Natural killer cell (primary cell): ENCODE results near the gene KDM4B. TPM values are rescaled to one million over a fixed set of nuclear protein-coding genes. Genes with fewer than 3 reads are reported as not detected.

Source experiments
- ATAC-seq, 3 donors: fragments of 150-1000 bp in 2 of 3; fragments of 200-7000 bp in 1 of 3; cut with Tn5 transposase; 1 replicate in 1 of 3; 2 replicates in 2 of 3; pipeline ENCODE4 v1.10.0; 2021; ENCODE audit warnings: mild to moderate bottlenecking in 2 of 3, moderate library complexity in 2 of 3
- DNase-seq, 2 donors: peaks; one replicate each; pipeline versions ENCODE4 v3.0.0 to v3.0.0-alpha.2; 2013 to 2021; ENCODE audit warnings: mixed read lengths in 1 of 2
- H3K27ac ChIP-seq: one replicate; pipeline ENCODE4 v1.5.1; 2013; ENCODE audit warnings: mild to moderate bottlenecking, low read length
- H3K27me3 ChIP-seq: one replicate; pipeline ENCODE4 v1.6.1; 2013; ENCODE audit warnings: low read length; ENCODE audit not compliant: control insufficient read depth, insufficient read depth
- H3K36me3 ChIP-seq: one replicate; pipeline ENCODE4 v1.6.1; 2013; ENCODE audit warnings: low read length; ENCODE audit not compliant: control insufficient read depth, insufficient read depth
- H3K4me1 ChIP-seq: one replicate; pipeline ENCODE4 v1.6.1; 2013; ENCODE audit warnings: low read length; ENCODE audit not compliant: control insufficient read depth, insufficient read depth
- H3K4me3 ChIP-seq: one replicate; pipeline ENCODE4 v1.5.1; 2013; ENCODE audit warnings: low read length
- H3K9me3 ChIP-seq: one replicate; pipeline ENCODE4 v1.6.1; 2013; ENCODE audit warnings: low read length; ENCODE audit not compliant: control insufficient read depth, insufficient read depth
- H3K27ac Mint-ChIP-seq, 2 donors: one replicate each; pipeline ENCODE4 v1.8.0; 2022; ENCODE audit warnings: mild to moderate bottlenecking in 2 of 2, mixed read lengths in 2 of 2, moderate library complexity in 1 of 2
- H3K27me3 Mint-ChIP-seq, 2 donors: one replicate each; pipeline ENCODE4 v1.8.0; 2022; ENCODE audit warnings: low read depth in 2 of 2, mixed read lengths in 2 of 2
- H3K36me3 Mint-ChIP-seq: one replicate; pipeline ENCODE4 v1.8.0; 2022; ENCODE audit warnings: mixed read lengths
- H3K4me1 Mint-ChIP-seq, 2 donors: one replicate each; pipeline ENCODE4 v1.8.0; 2022; ENCODE audit warnings: mixed read lengths in 2 of 2
- H3K4me3 Mint-ChIP-seq: one replicate; pipeline ENCODE4 v1.8.0; 2022; ENCODE audit warnings: mild to moderate bottlenecking, moderate library complexity, mixed read lengths
- H3K9me3 Mint-ChIP-seq, 2 donors: one replicate each; pipeline ENCODE4 v1.8.0; 2022; ENCODE audit warnings: mixed read lengths in 2 of 2
- WGBS: methylation state at CpG from one replicate; pipeline ENCODE4 v1.1.7; 2013; ENCODE audit warnings: missing lambda C conversion rate; ENCODE audit not compliant: insufficient coverage; 5-methylcytosine and 5-hydroxymethylcytosine counted together
- intact Hi-C: fragments of 100-400 bp; cut with micrococcal nuclease; formaldehyde crosslinking; loops from one replicate; pipeline ENCODE4 v1.14.2; 2022
- total RNA-seq, 4 donors: library from RNA; stranded (reverse); fragments of 120-200 nt in 1 of 4; gene quantifications; one replicate each; pipeline versions ENCODE4 v1.2.3 to v1.2.4, GENCODE V29; 2013 to 2022
- TF ChIP-seq, protein P1 (sequence below): fragments of 200-600 bp; IDR thresholded peaks from one replicate; pipeline ENCODE4 v1.8.0; 2022; ENCODE audit warnings: antibody characterized with exemption

KDM4B gene
- total RNA-seq, 3 donors from 2014 or later (not counting 1 experiment from before 2014, with no cell fraction given), result 68.0 to 73.5 (median 68.1) TPM

DNA sequence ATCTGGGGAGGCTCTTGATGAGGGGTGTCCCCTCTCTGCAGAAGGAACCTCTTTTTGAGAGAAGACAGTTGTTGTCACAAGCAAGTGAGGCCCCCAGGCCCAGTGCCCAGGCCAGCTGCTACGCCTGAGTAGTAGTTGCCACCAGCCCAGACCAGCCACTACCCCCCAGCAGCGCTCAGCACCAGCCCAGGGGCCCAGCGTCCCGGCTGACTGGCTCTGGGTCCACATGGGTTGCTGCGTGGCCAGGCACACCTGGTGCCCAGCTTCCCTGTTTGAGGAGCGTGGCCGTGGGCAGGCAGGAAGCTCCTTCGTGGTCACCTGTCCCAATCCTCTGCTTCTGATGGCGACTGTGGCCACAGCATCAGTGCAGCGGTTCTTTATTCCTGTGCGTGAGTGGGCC is 84.7 kb downstream of the KDM4B start:
- H3K36me3 Mint-ChIP-seq, result no peaks in the 10 kb centered on the region
- DNase-seq (no peak), ATAC-seq (no peak)
- intact Hi-C loops, result no loop called here
- no peaks in the 10 kb centered on the region for H3K27me3 Mint-ChIP-seq
- no peak overlapping the region for H3K27ac Mint-ChIP-seq
- peaks cover 0 to 4% of the 10 kb centered on the region in 2 donors for H3K4me1 Mint-ChIP-seq
- H3K4me1 ChIP-seq, result peaks cover 13% of the 10 kb centered on the region
- H3K27ac ChIP-seq, result no peak overlapping the region
- H3K4me3 Mint-ChIP-seq, result no peak overlapping the region
- H3K9me3 ChIP-seq, result no peaks in the 10 kb centered on the region
- peaks cover 17% of the 10 kb centered on the region for H3K36me3 ChIP-seq
- 75% methylated on average over 11 of the region's 11 CpGs for WGBS
- no peaks in the 10 kb centered on the region for H3K9me3 Mint-ChIP-seq
- H3K27me3 ChIP-seq, result no peaks in the 10 kb centered on the region
- H3K4me3 ChIP-seq, result no peak overlapping the region
- TF ChIP-seq, protein P1, sequence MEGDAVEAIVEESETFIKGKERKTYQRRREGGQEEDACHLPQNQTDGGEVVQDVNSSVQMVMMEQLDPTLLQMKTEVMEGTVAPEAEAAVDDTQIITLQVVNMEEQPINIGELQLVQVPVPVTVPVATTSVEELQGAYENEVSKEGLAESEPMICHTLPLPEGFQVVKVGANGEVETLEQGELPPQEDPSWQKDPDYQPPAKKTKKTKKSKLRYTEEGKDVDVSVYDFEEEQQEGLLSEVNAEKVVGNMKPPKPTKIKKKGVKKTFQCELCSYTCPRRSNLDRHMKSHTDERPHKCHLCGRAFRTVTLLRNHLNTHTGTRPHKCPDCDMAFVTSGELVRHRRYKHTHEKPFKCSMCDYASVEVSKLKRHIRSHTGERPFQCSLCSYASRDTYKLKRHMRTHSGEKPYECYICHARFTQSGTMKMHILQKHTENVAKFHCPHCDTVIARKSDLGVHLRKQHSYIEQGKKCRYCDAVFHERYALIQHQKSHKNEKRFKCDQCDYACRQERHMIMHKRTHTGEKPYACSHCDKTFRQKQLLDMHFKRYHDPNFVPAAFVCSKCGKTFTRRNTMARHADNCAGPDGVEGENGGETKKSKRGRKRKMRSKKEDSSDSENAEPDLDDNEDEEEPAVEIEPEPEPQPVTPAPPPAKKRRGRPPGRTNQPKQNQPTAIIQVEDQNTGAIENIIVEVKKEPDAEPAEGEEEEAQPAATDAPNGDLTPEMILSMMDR, result no peak

DNA sequence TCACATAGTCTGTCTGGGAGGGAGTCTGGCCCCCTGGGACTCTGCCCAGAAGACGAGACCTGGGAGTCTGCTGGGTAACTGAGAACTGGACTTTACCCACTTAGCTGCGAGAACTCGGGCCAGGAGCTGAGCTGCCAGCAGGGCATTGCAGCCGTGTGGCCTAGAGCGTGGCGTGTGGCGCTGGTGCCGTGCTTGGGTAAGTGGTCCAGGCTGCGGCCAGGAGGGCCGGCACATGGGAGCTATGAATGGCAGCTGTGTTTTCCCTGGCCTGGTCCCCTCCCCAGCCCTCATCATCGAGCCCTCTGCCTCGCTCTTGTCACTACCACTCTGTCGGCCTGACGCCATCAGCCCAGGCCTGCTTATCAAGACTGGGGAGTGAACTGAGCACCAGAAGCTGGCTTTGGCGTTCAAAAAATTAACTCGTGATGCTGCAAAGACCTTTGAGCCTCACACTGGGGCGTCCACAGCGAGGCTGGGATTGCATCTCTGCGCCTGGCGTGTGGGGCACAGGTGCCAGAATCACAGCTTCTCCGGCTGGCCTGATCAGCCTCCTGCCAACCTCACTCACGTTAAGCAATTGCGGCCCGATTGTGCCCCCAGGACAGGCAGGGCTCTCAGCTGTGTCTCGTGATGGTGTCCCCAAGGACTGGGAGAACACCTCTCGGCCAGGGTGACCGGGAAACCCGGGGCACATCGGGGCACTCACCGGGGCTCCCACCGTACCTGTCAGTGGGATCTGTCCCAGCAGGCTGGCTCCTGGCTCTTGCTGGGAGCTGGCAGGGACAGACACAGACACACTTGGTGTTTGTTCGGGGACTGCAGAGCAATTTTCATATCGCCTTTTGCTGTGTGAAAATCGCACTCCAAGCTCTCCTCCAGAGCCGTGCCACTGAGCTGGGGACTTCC is 85.9 kb downstream of the KDM4B start:
- no peaks in the 10 kb centered on the region for H3K27me3 ChIP-seq
- H3K36me3 ChIP-seq, result peaks cover 17% of the 10 kb centered on the region
- intact Hi-C loops, result no loop called here
- Mint-ChIP-seq H3K36me3 (no peaks in the 10 kb centered on the region), H3K9me3 (no peaks in the 10 kb centered on the region), H3K4me3 (no peak overlapping the region), H3K27ac (no peak overlapping the region), H3K4me1 (peaks cover 0 to 4% of the 10 kb centered on the region in 2 donors), H3K27me3 (no peaks in the 10 kb centered on the region)
- TF ChIP-seq, protein P1, result no peak
- WGBS, result 94% methylated on average over 35 of the region's 35 CpGs
- peaks cover 11% of the 10 kb centered on the region for H3K4me1 ChIP-seq
- ATAC-seq, result no peak
- no peak overlapping the region for H3K27ac ChIP-seq
- H3K4me3 ChIP-seq, result no peak overlapping the region
- no peak for DNase-seq
- H3K9me3 ChIP-seq, result no peaks in the 10 kb centered on the region

DNA sequence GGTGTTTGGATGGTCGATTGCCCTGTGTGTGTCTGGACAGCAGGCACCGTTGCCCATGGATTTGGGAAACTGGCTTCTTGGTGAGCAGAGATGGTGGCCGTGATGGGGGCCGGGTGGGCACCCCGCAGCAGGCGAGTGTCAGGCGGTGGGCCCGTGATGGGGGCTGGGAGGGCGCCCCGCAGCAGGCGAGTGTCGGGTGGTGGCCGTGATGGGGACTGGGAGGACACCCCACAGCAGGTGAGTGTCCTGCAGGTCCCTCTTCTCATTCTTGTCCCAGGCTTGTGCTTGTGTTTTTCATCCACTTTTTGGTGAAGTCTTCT is 86.5 kb downstream of the KDM4B start:
- H3K4me1 ChIP-seq, result peaks cover 11% of the 10 kb centered on the region
- ATAC-seq (no peak), DNase-seq (no peak)
- no peak overlapping the region for H3K27ac Mint-ChIP-seq
- H3K4me3 Mint-ChIP-seq, result no peak overlapping the region
- peaks cover 0 to 4% of the 10 kb centered on the region in 2 donors for H3K4me1 Mint-ChIP-seq
- intact Hi-C loops, result no loop called here
- 97% methylated on average over 13 of the region's 13 CpGs for WGBS
- H3K9me3 Mint-ChIP-seq, result no peaks in the 10 kb centered on the region
- H3K27me3 ChIP-seq, result no peaks in the 10 kb centered on the region
- no peaks in the 10 kb centered on the region for H3K36me3 Mint-ChIP-seq
- H3K27me3 Mint-ChIP-seq, result no peaks in the 10 kb centered on the region
- TF ChIP-seq, protein P1, result no peak
- H3K9me3 ChIP-seq, result no peaks in the 10 kb centered on the region
- no peak overlapping the region for H3K4me3 ChIP-seq
- H3K27ac ChIP-seq, result no peak overlapping the region
- peaks cover 13% of the 10 kb centered on the region for H3K36me3 ChIP-seq
